Measurements from ENCODE around the gene MAN2B2. TPM values are rescaled to one million over a fixed set of nuclear protein-coding genes. Genes with fewer than 3 reads are reported as not detected.

Gene MAN2B2
- total RNA-seq, 1 experiment from 2014 or later: 27.8 TPM

- POLR2A ChIA-PET (ENCODE audit: unreplicated experiment): no interaction called here
- no peak overlapping the region for H2AFZ ChIP-seq
These were observed 19.9 kb downstream of the MAN2B2 start for GRCh38 chr4:6594826-6595355.

GRCh38 chr4:6595897-6596537 is 21.0 kb downstream of the MAN2B2 start:
- H3K79me2 ChIP-seq (ENCODE audit: low read depth): no peaks in the 10 kb centered on the region
- ChIA-PET CTCF (no interaction called here), POLR2A (ENCODE audit: unreplicated experiment) (no interaction called here)
- no peaks in the 10 kb centered on the region for H3K9me3 ChIP-seq (ENCODE audit: insufficient read depth, low read depth)
- intact Hi-C loops (cut with micrococcal nuclease; ENCODE audit: unreplicated experiment): no loop called here
- H3K4me3 ChIP-seq: no peak overlapping the region
- H4K20me1 ChIP-seq (ENCODE audit: insufficient read depth): no peaks in the 10 kb centered on the region
- BruUV-seq (replicated peaks): no TSS peak
- DNase-seq: peak in 1 of 2 experiments; percentile 55
- no peaks in the 10 kb centered on the region for H3K27me3 ChIP-seq (ENCODE audit: insufficient read depth, low read depth)
- peaks cover 7% of the 10 kb centered on the region; the same call in 1 of the 2 replicates for H3F3A ChIP-seq (ENCODE audit: insufficient read depth, low read depth)
- no peak overlapping the region for H2AFZ ChIP-seq
- H3K36me3 ChIP-seq (ENCODE audit: low read depth): no peaks in the 10 kb centered on the region
- H3K4me2 ChIP-seq: no peak overlapping the region
- no peak for TF ChIP-seq EZH2 (IDR thresholded peaks at IDR 0.05; ENCODE audit: low read depth)
- no peak for TF ChIP-seq CTCF (conservative IDR thresholded peaks at IDR 0.05)
- no peaks in the 10 kb centered on the region for H3K4me1 ChIP-seq (replicated peaks; ENCODE audit: insufficient read depth)
- no peaks in the 10 kb centered on the region for H3K9me2 ChIP-seq (ENCODE audit: insufficient read depth)
- H3K27ac ChIP-seq: no peak overlapping the region

More at GRCh38 chr4:6594826-6595355, 19.9 kb downstream of the MAN2B2 start:
- no peaks in the 10 kb centered on the region for H3K4me1 ChIP-seq (replicated peaks; ENCODE audit: insufficient read depth)
- CTCF ChIA-PET: no interaction called here
- H3K27ac ChIP-seq: no peak overlapping the region
- no peak overlapping the region for H3K4me3 ChIP-seq
- H3K27me3 ChIP-seq (ENCODE audit: insufficient read depth, low read depth): no peaks in the 10 kb centered on the region
- H3F3A ChIP-seq (ENCODE audit: insufficient read depth, low read depth): peaks cover 7% of the 10 kb centered on the region; the same call in 1 of the 2 replicates
- no peak for TF ChIP-seq CTCF (conservative IDR thresholded peaks at IDR 0.05)
- H4K20me1 ChIP-seq (ENCODE audit: insufficient read depth): no peaks in the 10 kb centered on the region
- H3K9me2 ChIP-seq (ENCODE audit: insufficient read depth): no peaks in the 10 kb centered on the region
- no peaks in the 10 kb centered on the region for H3K36me3 ChIP-seq (ENCODE audit: low read depth)
- no peaks in the 10 kb centered on the region for H3K9me3 ChIP-seq (ENCODE audit: insufficient read depth, low read depth)
- no peak for DNase-seq
- no peak overlapping the region for H3K4me2 ChIP-seq
- BruUV-seq (replicated peaks): no TSS peak
- intact Hi-C loops (cut with micrococcal nuclease; ENCODE audit: unreplicated experiment): no loop called here
- no peaks in the 10 kb centered on the region for H3K79me2 ChIP-seq (ENCODE audit: low read depth)

- Histone ChIP-seq H3K36me3 (ENCODE audit: low read depth) (no peaks in the 10 kb centered on the region), H3K4me1 (replicated peaks; ENCODE audit: insufficient read depth) (no peaks in the 10 kb centered on the region), H3K79me2 (ENCODE audit: low read depth) (no peaks in the 10 kb centered on the region), H3K9me3 (ENCODE audit: insufficient read depth, low read depth) (no peaks in the 10 kb centered on the region), H3K4me3 (no peak overlapping the region), H3K9me2 (ENCODE audit: insufficient read depth) (no peaks in the 10 kb centered on the region), H2AFZ (no peak overlapping the region), H3K4me2 (no peak overlapping the region), H4K20me1 (ENCODE audit: insufficient read depth) (no peaks in the 10 kb centered on the region), H3F3A (ENCODE audit: insufficient read depth, low read depth) (peaks cover 7% of the 10 kb centered on the region; the same call in 1 of the 2 replicates), H3K27ac (no peak overlapping the region), H3K27me3 (ENCODE audit: insufficient read depth, low read depth) (no peaks in the 10 kb centered on the region)
- CTCF ChIA-PET: no interaction called here
- POLR2A ChIA-PET (ENCODE audit: unreplicated experiment): no interaction called here
- no TSS peak for BruUV-seq (replicated peaks)
- TF ChIP-seq CTCF (conservative IDR thresholded peaks at IDR 0.05) (no peak), EZH2 (IDR thresholded peaks at IDR 0.05; ENCODE audit: low read depth) (no peak)
- intact Hi-C loops (cut with micrococcal nuclease; ENCODE audit: unreplicated experiment): no loop called here
- no peak for DNase-seq
These were observed 22.0 kb downstream of the MAN2B2 start for GRCh38 chr4:6596948-6597347.

Measured in PC-9 (cell line).